ENCODE measurements around the gene CTSF. TPM values are rescaled to one million over a fixed set of nuclear protein-coding genes. Genes with fewer than 3 reads are reported as not detected.

Gene CTSF
- total and polyA plus RNA-seq, 2 of the 13 experiments (the other 11 are each of a cell fraction or from before 2014, with no cell fraction given): not detected

DNA sequence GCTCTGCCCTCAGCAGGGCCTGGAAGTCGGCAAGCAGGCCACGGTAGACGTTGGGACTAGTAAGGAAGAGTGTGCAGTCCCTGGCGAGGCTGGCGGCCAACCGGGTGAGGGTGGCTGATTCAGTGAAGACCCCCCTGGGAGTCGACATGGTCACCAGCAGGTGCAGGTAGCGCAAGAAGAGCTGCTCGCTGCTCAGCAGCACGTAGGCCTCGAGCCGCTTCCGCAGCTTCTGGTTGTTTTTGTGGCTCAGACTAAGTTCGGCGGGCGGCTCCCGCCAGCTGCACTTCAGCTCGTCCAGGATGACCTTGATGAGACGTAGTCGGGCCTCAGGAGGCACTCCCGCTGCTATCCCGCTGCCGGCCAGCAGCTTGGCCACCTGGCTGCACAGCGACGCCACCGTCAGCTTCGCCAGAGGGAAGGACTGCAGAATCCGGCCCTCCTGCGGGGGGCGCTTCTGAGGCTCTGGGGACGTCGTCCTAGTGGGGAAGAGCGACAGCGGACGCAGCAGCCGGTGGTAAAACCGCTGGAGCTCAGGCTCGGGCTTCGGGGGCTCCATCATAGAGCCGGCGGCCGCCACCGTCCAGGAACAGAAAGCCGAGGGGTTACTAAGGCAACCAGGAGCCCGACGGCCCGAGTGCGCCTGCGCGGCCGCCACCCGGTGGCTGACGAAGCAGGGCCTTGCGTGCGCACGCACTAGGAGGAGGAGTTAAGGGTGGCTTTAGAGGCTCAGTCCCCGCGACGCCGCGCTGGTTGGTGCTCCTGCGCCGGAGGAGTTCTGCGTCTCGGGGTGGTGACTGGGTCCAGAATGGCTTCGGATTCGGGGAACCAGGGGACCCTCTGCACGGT, 24.3 kb upstream of the CTSF start, which contains the start of the genes CCDC87 and CCS (continued):
- TF ChIP-seq ARHGAP35 (CRISPR knock-in tag; IDR thresholded peaks at IDR 0.05; ENCODE audit: borderline replicate concordance): peak; percentile 58; the same call in 1 of the 2 replicates
- no peak; the same call in 1 of the 2 replicates for TF ChIP-seq HOMEZ (CRISPR knock-in tag; IDR thresholded peaks at IDR 0.05; ENCODE audit: low read depth)
- TF ChIP-seq HMGXB4 (CRISPR knock-in tag; IDR thresholded peaks at IDR 0.05; ENCODE audit: borderline replicate concordance in 1 of 2, low read depth in 1 of 2): peak; percentile 84 to 90
- no peak for TF ChIP-seq ARNT (IDR thresholded peaks at IDR 0.05)
- peak; percentile 85 for TF ChIP-seq RCOR2 (CRISPR knock-in tag; IDR thresholded peaks at IDR 0.05)
- no peak for TF ChIP-seq FIP1L1 (IDR thresholded peaks at IDR 0.05; ENCODE audit: borderline replicate concordance, insufficient read depth, low read depth, low read length)
- TF ChIP-seq ZBTB26 (CRISPR knock-in tag; IDR thresholded peaks at IDR 0.05; ENCODE audit: borderline replicate concordance): peak; percentile 78; the same call in 1 of the 2 replicates
- TF ChIP-seq, protein P1, sequence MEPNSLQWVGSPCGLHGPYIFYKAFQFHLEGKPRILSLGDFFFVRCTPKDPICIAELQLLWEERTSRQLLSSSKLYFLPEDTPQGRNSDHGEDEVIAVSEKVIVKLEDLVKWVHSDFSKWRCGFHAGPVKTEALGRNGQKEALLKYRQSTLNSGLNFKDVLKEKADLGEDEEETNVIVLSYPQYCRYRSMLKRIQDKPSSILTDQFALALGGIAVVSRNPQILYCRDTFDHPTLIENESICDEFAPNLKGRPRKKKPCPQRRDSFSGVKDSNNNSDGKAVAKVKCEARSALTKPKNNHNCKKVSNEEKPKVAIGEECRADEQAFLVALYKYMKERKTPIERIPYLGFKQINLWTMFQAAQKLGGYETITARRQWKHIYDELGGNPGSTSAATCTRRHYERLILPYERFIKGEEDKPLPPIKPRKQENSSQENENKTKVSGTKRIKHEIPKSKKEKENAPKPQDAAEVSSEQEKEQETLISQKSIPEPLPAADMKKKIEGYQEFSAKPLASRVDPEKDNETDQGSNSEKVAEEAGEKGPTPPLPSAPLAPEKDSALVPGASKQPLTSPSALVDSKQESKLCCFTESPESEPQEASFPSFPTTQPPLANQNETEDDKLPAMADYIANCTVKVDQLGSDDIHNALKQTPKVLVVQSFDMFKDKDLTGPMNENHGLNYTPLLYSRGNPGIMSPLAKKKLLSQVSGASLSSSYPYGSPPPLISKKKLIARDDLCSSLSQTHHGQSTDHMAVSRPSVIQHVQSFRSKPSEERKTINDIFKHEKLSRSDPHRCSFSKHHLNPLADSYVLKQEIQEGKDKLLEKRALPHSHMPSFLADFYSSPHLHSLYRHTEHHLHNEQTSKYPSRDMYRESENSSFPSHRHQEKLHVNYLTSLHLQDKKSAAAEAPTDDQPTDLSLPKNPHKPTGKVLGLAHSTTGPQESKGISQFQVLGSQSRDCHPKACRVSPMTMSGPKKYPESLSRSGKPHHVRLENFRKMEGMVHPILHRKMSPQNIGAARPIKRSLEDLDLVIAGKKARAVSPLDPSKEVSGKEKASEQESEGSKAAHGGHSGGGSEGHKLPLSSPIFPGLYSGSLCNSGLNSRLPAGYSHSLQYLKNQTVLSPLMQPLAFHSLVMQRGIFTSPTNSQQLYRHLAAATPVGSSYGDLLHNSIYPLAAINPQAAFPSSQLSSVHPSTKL (CRISPR knock-in tag; IDR thresholded peaks at IDR 0.05): peak; percentile 65; the same call in 1 of the 2 replicates
- TF ChIP-seq, protein P2, sequence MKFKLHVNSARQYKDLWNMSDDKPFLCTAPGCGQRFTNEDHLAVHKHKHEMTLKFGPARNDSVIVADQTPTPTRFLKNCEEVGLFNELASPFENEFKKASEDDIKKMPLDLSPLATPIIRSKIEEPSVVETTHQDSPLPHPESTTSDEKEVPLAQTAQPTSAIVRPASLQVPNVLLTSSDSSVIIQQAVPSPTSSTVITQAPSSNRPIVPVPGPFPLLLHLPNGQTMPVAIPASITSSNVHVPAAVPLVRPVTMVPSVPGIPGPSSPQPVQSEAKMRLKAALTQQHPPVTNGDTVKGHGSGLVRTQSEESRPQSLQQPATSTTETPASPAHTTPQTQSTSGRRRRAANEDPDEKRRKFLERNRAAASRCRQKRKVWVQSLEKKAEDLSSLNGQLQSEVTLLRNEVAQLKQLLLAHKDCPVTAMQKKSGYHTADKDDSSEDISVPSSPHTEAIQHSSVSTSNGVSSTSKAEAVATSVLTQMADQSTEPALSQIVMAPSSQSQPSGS (CRISPR knock-in tag; IDR thresholded peaks at IDR 0.05): no peak; the same call in 1 of the 2 replicates
- TF ChIP-seq, protein P3, sequence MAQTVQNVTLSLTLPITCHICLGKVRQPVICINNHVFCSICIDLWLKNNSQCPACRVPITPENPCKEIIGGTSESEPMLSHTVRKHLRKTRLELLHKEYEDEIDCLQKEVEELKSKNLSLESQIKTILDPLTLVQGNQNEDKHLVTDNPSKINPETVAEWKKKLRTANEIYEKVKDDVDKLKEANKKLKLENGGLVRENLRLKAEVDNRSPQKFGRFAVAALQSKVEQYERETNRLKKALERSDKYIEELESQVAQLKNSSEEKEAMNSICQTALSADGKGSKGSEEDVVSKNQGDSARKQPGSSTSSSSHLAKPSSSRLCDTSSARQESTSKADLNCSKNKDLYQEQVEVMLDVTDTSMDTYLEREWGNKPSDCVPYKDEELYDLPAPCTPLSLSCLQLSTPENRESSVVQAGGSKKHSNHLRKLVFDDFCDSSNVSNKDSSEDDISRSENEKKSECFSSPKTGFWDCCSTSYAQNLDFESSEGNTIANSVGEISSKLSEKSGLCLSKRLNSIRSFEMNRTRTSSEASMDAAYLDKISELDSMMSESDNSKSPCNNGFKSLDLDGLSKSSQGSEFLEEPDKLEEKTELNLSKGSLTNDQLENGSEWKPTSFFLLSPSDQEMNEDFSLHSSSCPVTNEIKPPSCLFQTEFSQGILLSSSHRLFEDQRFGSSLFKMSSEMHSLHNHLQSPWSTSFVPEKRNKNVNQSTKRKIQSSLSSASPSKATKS (CRISPR knock-in tag; IDR thresholded peaks at IDR 0.05): no peak
- TF ChIP-seq ZNF451 (CRISPR knock-in tag; IDR thresholded peaks at IDR 0.05): no peak; the same call in 1 of the 2 replicates
- TF ChIP-seq AKAP8 (CRISPR knock-in tag; IDR thresholded peaks at IDR 0.05): no peak
- TF ChIP-seq MAF1 (CRISPR knock-in tag; IDR thresholded peaks at IDR 0.05; ENCODE audit: borderline replicate concordance): no peak; the same call in 1 of the 2 replicates
- no peak; the same call in 1 of the 2 replicates for TF ChIP-seq ETV6 (CRISPR knock-in tag; conservative IDR thresholded peaks at IDR 0.05)
